CD4-positive, alpha-beta T cell (primary cell): Measurements from ENCODE around the gene FNBP1. TPM values are rescaled to one million over a fixed set of nuclear protein-coding genes. Genes with fewer than 3 reads are reported as not detected.

Source experiments
- ATAC-seq: fragments of 200-7000 bp; cut with Tn5 transposase; one replicate; pipeline ENCODE4 v1.10.0; 2022; ENCODE audit warnings: mild to moderate bottlenecking; ENCODE audit not compliant: poor library complexity
- CTCF ChIA-PET: fragments of 350-600 bp; sonication (Branson Sonifier 250); formaldehyde crosslinking; loops from one replicate; lab custom pipeline; 2021; ENCODE audit warnings: antibody characterized with exemption, inconsistent platforms; lab: Charles Lee
- POLR2A ChIA-PET: fragments of 350-600 bp; sonication (Branson Sonifier 250); formaldehyde crosslinking; loops from one replicate; lab custom pipeline; 2021; ENCODE audit warnings: antibody characterized with exemption, inconsistent platforms; lab: Charles Lee
- DNase-seq, 14 experiments: peaks; one replicate each; pipeline ENCODE4 v3.0.0-alpha.2; 2013 to 2020; ENCODE audit warnings: mixed read lengths in 2 of 14
- H3K27ac ChIP-seq, 2 donors: one replicate each; pipeline versions ENCODE4 v1.5.1 to v1.7.0; 2013; ENCODE audit warnings: low read length in 2 of 2, low read depth in 1 of 2, mild to moderate bottlenecking in 1 of 2
- H3K27me3 ChIP-seq, 2 experiments: 1 replicate in 1 of 2; 2 replicates in 1 of 2; pipeline versions ENCODE4 v1.6.1 to v1.7.0; 2013; ENCODE audit warnings: low read length in 2 of 2, control low read depth in 1 of 2, mild to moderate bottlenecking in 1 of 2, moderate library complexity in 1 of 2; ENCODE audit not compliant: insufficient read depth in 2 of 2, control insufficient read depth in 1 of 2
- H3K36me3 ChIP-seq: one replicate; pipeline ENCODE4 v1.6.1; 2013; ENCODE audit warnings: low read length, control low read depth; ENCODE audit not compliant: insufficient read depth
- H3K4me1 ChIP-seq: one replicate; pipeline ENCODE4 v1.6.1; 2013; ENCODE audit warnings: low read length, control low read depth; ENCODE audit not compliant: insufficient read depth
- H3K4me3 ChIP-seq: one replicate; pipeline ENCODE4 v1.5.1; 2013; ENCODE audit warnings: mild to moderate bottlenecking, low read length, moderate library complexity
- H3K9me3 ChIP-seq, 2 experiments: 1 replicate in 1 of 2; 2 replicates in 1 of 2; pipeline versions ENCODE4 v1.6.1 to v1.7.0; 2013; ENCODE audit warnings: low read length in 2 of 2, mild to moderate bottlenecking in 2 of 2, control low read depth in 1 of 2, moderate library complexity in 1 of 2; ENCODE audit not compliant: control insufficient read depth in 1 of 2, insufficient read depth in 1 of 2
- H3K27ac Mint-ChIP-seq: one replicate; pipeline ENCODE4 v1.8.0; 2020; ENCODE audit warnings: mixed read lengths
- H3K27me3 Mint-ChIP-seq: one replicate; pipeline ENCODE4 v1.8.0; 2021; ENCODE audit warnings: mixed read lengths
- H3K36me3 Mint-ChIP-seq: one replicate; pipeline ENCODE4 v1.8.0; 2021; ENCODE audit warnings: low read depth, mixed read lengths
- H3K4me1 Mint-ChIP-seq: one replicate; pipeline ENCODE4 v1.8.0; 2021; ENCODE audit warnings: low read depth, mixed read lengths
- H3K4me3 Mint-ChIP-seq: one replicate; pipeline ENCODE4 v1.8.0; 2020; ENCODE audit warnings: mild to moderate bottlenecking, mixed read lengths
- H3K9me3 Mint-ChIP-seq: one replicate; pipeline ENCODE4 v1.8.0; 2020; ENCODE audit warnings: mixed read lengths
- intact Hi-C, 2 experiments: fragments of 100-400 bp; cut with DNase I in 1 of 2; cut with micrococcal nuclease in 1 of 2; formaldehyde crosslinking; loops; one replicate each; pipeline versions ENCODE4 v1.15.1 to v1.9.0; 2023 to 2025; cut with DNase I, micrococcal nuclease
- total RNA-seq, 174 experiments: library from RNA in 2 of 174; stranded (reverse) in 2 of 174; gene quantifications; one replicate each; pipeline ENCODE4 v1.2.3 and lab custom pipeline; 2021 to 2026
- TF ChIP-seq, protein P1 (sequence below): fragments of 200-600 bp; IDR thresholded peaks from one replicate; pipeline ENCODE4 v1.8.0; 2022; ENCODE audit warnings: antibody characterized with exemption, mild to moderate bottlenecking

FNBP1 gene
- total RNA-seq, 2 experiments from 2014 or later = 166 to 181 TPM

- H3K9me3 ChIP-seq = no peaks in the 10 kb centered on the region
- H3K4me1 ChIP-seq = peaks cover 60% of the 10 kb centered on the region
- H3K27me3 Mint-ChIP-seq = no peaks in the 10 kb centered on the region
- H3K4me3 Mint-ChIP-seq = no peak overlapping the region
- ChIA-PET POLR2A (interaction anchor here (1.8 kb wide), 1 partner anchor 12 kb away, joined by 5 read pairs; no protein-coding TSS in a partner anchor), CTCF (no interaction called here)
- no peak for ATAC-seq
- H3K27me3 ChIP-seq = no peaks in the 10 kb centered on the region
- H3K36me3 Mint-ChIP-seq = peaks cover 66% of the 10 kb centered on the region
- H3K9me3 Mint-ChIP-seq = no peaks in the 10 kb centered on the region
- H3K27ac Mint-ChIP-seq = no peak overlapping the region
- TF ChIP-seq, protein P1, sequence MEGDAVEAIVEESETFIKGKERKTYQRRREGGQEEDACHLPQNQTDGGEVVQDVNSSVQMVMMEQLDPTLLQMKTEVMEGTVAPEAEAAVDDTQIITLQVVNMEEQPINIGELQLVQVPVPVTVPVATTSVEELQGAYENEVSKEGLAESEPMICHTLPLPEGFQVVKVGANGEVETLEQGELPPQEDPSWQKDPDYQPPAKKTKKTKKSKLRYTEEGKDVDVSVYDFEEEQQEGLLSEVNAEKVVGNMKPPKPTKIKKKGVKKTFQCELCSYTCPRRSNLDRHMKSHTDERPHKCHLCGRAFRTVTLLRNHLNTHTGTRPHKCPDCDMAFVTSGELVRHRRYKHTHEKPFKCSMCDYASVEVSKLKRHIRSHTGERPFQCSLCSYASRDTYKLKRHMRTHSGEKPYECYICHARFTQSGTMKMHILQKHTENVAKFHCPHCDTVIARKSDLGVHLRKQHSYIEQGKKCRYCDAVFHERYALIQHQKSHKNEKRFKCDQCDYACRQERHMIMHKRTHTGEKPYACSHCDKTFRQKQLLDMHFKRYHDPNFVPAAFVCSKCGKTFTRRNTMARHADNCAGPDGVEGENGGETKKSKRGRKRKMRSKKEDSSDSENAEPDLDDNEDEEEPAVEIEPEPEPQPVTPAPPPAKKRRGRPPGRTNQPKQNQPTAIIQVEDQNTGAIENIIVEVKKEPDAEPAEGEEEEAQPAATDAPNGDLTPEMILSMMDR = no peak
- no peak overlapping the region for H3K4me3 ChIP-seq
- peaks cover 54% of the 10 kb centered on the region for H3K36me3 ChIP-seq
- intact Hi-C loops = no loop called here
- peak in 1 of 14 experiments; percentile 47 for DNase-seq
- no peak overlapping the region for H3K27ac ChIP-seq
- H3K4me1 Mint-ChIP-seq = peaks cover 25% of the 10 kb centered on the region
These were observed 167.8 kb downstream of the FNBP1 start for GRCh38 chr9:129875181-129875611.

- peaks cover 31% of the 10 kb centered on the region for H3K4me1 Mint-ChIP-seq
- peaks cover 70% of the 10 kb centered on the region for H3K36me3 Mint-ChIP-seq
- H3K36me3 ChIP-seq = peaks cover 60% of the 10 kb centered on the region
- no peak overlapping the region for H3K4me3 Mint-ChIP-seq
- H3K4me1 ChIP-seq = peaks cover 67% of the 10 kb centered on the region
- H3K4me3 ChIP-seq = no peak overlapping the region
- peak overlapping the region; percentile 85 for H3K27ac Mint-ChIP-seq
- ChIA-PET CTCF (no interaction called here), POLR2A (no interaction called here)
- no peaks in the 10 kb centered on the region for H3K9me3 ChIP-seq
- ATAC-seq = no peak
- H3K27me3 Mint-ChIP-seq = no peaks in the 10 kb centered on the region
- TF ChIP-seq, protein P1 = no peak
- H3K27ac ChIP-seq = no peak overlapping the region
- intact Hi-C loops = no loop called here
- no peak for DNase-seq
- H3K9me3 Mint-ChIP-seq = no peaks in the 10 kb centered on the region
- no peaks in the 10 kb centered on the region for H3K27me3 ChIP-seq
These were observed 168.5 kb downstream of the FNBP1 start for GRCh38 chr9:129874261-129875101.

- H3K9me3 ChIP-seq = no peaks in the 10 kb centered on the region
- TF ChIP-seq, protein P1 = no peak
- H3K27me3 Mint-ChIP-seq = no peaks in the 10 kb centered on the region
- no peaks in the 10 kb centered on the region for H3K9me3 Mint-ChIP-seq
- peaks cover 64% of the 10 kb centered on the region for H3K36me3 ChIP-seq
- no peak overlapping the region for H3K4me3 ChIP-seq
- H3K4me1 ChIP-seq = peaks cover 75% of the 10 kb centered on the region
- H3K4me3 Mint-ChIP-seq = no peak overlapping the region
- H3K27me3 ChIP-seq = no peaks in the 10 kb centered on the region
- intact Hi-C loops = no loop called here
- no peak overlapping the region for H3K27ac ChIP-seq
- DNase-seq (no peak), ATAC-seq (no peak)
- CTCF ChIA-PET = no interaction called here
- peaks cover 39% of the 10 kb centered on the region for H3K4me1 Mint-ChIP-seq
- H3K27ac Mint-ChIP-seq = peak overlapping the region; percentile 85
- POLR2A ChIA-PET = no interaction called here
- peaks cover 78% of the 10 kb centered on the region for H3K36me3 Mint-ChIP-seq
These were observed 169.3 kb downstream of the FNBP1 start for GRCh38 chr9:129873563-129874190.
